Measurements from ENCODE around the gene GLE1.

GRCh38 chr9:128532581-128532980, 28.1 kb downstream of the GLE1 start:
- no peak for TF ChIP-seq CTCF (conservative IDR thresholded peaks at IDR 0.05; ENCODE audit: low read depth, low read length)
- no peak for TF ChIP-seq EZH2 (IDR thresholded peaks at IDR 0.05; ENCODE audit: borderline replicate concordance, low read depth, low read length, poor library complexity, severe bottlenecking)
